ENCODE measurements around the gene PSMG1. TPM values are rescaled to one million over a fixed set of nuclear protein-coding genes. Genes with fewer than 3 reads are reported as not detected.

The PSMG1 gene
- total and polyA plus RNA-seq, 2 donors from 2014 or later, result 25.9 to 50.8 TPM

DNA sequence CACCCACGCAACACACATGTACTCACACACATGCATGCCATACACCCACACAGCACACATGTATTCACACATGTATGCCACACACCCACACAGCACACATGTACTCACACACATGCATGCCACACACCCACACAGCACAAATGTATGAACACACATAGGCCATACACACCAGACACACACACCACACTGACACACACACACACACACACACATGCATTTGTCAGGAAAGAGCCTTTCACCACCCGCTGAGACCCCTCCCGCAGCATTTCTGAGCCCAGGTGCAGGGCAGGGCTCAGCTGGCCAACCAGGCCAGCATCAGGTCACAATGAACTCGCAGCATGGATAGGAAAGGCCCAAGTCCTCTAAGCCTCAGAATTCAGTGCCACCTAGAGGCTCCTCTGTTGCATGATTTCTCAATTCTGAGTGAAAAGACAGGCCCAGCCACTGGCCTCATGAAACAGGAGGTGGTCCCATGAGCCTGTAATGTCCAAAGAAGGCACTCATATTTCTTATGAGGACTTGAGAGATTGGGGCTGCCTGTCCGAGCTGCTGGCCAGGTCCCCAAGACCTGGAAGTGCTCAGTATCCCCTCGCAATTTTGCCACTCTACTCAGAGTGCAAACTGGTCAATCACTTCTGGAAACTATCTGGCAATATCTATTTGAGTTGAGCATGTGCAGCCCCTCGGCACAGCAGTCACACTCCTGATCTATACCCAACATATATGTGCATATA lies 57.3 kb downstream of the PSMG1 start:
- peak overlapping the region in 1 of 3 donors; percentile 1 for H3K9ac ChIP-seq (ENCODE audit: low read length in 3 of 3)
- DNase-seq, result peak in 4 of 5 donors; percentile 66 to 92 (median 78)
- peaks cover 0 to 4% (median 0%) of the 10 kb centered on the region in 3 donors for H3K4me1 ChIP-seq (ENCODE audit: control insufficient read depth in 2 of 3, insufficient read depth in 2 of 3, low read depth in 1 of 3, low read length in 3 of 3)
- intact Hi-C loops (cut with DNase I), result no loop called here
- H3K27ac ChIP-seq (ENCODE audit: low read depth in 2 of 2, low read length in 2 of 2), result no peak overlapping the region
- H3K9me3 ChIP-seq (ENCODE audit: control insufficient read depth in 2 of 3, insufficient read depth in 1 of 3, low read length in 3 of 3), result peaks cover 0 to 7% (median 0%) of the 10 kb centered on the region in 3 donors
- H3K27me3 ChIP-seq (ENCODE audit: control insufficient read depth, insufficient read depth, low read length), result no peaks in the 10 kb centered on the region
- TF ChIP-seq CTCF (IDR thresholded peaks at IDR 0.05; ENCODE audit: borderline replicate concordance, extremely low read depth, insufficient read depth), result peak; percentile 84
- no peaks in the 10 kb centered on the region for H3K36me3 ChIP-seq (ENCODE audit: control insufficient read depth in 2 of 3, insufficient read depth in 3 of 3, low read length in 3 of 3)
- FAIRE-seq, result no peak
- peak overlapping the region in 1 of 3 donors; percentile 20 for H3K4me3 ChIP-seq (ENCODE audit: low read length in 3 of 3)

Other genes starting within 250 kb of the PSMG1 start
- 43.9 TPM for gene BRWD1, start 130.2 kb upstream of the PSMG1 start, total RNA-seq
- 9.1 TPM for gene BRWD1, start 130.2 kb upstream of the PSMG1 start, polyA plus RNA-seq (ENCODE audit: insufficient read depth, low read depth, low replicate concordance)
- gene HMGN1, start 165.6 kb upstream of the PSMG1 start, total RNA-seq, result 205 TPM
- 174 TPM for gene HMGN1, start 165.6 kb upstream of the PSMG1 start, polyA plus RNA-seq (ENCODE audit: insufficient read depth, low read depth, low replicate concordance)

Measured in kidney (tissue), 14 donors.